GM12872 (cell line): ENCODE results near the gene ARHGEF3.
A peak's percentile ranks its signal among the peaks of the same experiment; 100 is the strongest.

Experiments used
- CTCF ChIP-seq: IDR thresholded peaks from 3 replicates; pipeline ENCODE4 v1.5.1; 2011; ENCODE audit warnings: low read depth, mild to moderate bottlenecking, low read length, moderate library complexity; ENCODE audit not compliant: insufficient read depth

Gene ARHGEF3

GRCh38 chr3:56732109-56732508 is 69.6 kb downstream of the ARHGEF3 start:
- no peak for TF ChIP-seq CTCF

DNA sequence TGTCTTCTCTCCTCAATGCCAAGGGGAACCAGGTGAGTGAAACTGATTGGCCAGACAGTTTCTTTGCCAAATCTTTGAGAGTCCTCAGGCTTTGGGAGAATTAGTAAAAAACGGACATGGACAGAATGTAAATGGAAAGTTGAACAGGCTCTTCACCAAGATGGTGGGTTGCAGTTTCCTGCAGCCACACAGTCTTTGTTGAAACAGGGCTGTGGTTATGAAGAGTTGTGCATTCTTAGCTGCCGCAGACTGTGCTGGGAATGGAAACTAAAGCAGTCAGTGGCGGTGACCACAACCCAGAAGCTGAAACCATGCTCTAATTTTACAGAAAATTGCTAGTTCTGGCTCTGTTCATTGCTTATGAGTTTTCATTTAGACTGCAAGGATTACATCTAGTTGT is 76.6 kb downstream of the ARHGEF3 start:
- TF ChIP-seq CTCF = no peak

DNA sequence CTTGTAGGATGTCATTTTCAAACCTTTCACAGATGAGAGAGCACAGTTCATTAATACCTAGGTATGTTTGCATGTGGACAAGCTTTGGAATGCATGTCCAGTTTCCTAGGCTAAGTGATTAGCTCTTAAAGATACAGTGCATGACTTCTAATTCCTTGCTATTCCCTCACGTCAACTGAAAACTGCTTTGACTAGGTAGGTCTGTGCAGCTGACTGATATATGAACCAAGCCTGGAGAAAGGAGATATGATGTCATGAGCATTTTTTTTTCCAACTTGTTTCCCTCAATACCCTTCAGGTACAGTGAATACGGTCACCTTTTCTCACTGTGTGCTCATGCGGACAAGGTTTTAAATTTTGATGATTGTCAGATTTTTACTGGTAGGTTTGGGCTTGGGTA is 77.1 kb downstream of the ARHGEF3 start:
- no peak for TF ChIP-seq CTCF

GRCh38 chr3:56720849-56721248 is 80.9 kb downstream of the ARHGEF3 start:
- no peak for TF ChIP-seq CTCF

DNA sequence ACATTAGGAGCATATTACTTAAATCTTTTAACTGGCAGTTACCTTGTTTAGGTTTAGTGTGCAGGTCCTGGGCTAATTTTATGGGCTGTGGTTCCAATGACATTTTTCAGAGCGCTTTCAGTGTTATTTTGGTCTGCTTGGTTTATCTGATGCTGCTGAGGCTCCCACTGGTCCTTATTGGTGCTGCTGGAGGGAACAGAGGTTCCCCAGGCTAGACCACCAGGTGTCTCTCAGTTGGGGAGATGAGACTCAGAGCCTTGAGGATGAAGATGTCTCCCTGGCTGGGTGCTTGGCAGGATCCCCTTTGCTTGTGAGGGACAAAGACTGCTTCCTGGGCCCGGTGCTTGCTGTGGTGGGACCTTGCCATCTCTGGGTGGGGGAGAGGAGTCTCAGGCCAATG is 90.4 kb downstream of the ARHGEF3 start:
- no peak for TF ChIP-seq CTCF

DNA sequence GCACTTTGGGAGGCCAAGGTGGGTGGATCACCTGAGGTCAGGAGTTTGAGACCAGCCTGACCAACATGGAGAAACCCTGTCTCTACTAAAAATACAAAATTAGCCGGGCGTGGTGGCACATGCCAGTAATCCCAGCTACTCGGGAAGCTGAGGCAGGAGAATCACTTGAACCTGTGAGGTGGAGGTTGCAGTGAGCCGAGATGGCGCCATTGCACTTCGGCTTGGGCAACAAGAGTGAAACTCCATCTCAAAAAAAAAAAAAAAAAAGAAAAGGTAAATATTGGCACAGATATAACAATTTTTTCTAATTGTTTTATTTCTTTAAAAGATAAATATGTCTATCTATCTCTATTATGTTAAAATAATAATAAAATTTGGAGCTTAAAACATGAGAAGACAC is 94.3 kb downstream of the ARHGEF3 start:
- 0 out of 3 replicates have a peak, but pooled peaks have one; percentile 9 for TF ChIP-seq CTCF

DNA sequence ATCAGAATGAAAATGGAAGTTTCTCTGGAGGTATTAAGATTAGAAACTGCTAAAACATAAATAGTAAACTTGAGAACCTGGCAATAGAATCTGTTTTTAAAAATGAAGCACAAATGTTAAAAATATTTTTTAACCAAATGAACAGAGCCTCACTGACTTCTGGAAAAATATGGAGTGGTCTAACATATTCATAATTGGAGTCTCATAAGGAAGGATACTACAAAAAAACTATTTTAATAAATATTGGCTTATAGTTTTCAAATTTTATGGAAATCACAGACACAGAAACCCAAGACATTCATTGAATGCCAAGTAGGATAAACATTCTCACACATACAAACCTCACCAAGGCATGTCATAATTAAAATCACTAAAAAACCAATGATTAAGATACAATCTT is 95.1 kb downstream of the ARHGEF3 start:
- no peak for TF ChIP-seq CTCF

- TF ChIP-seq CTCF = no peak
These were observed 97.0 kb downstream of the ARHGEF3 start for GRCh38 chr3:56704706-56705105.
